ENCODE data around the gene OSCP1.

- TF ChIP-seq, protein P1, sequence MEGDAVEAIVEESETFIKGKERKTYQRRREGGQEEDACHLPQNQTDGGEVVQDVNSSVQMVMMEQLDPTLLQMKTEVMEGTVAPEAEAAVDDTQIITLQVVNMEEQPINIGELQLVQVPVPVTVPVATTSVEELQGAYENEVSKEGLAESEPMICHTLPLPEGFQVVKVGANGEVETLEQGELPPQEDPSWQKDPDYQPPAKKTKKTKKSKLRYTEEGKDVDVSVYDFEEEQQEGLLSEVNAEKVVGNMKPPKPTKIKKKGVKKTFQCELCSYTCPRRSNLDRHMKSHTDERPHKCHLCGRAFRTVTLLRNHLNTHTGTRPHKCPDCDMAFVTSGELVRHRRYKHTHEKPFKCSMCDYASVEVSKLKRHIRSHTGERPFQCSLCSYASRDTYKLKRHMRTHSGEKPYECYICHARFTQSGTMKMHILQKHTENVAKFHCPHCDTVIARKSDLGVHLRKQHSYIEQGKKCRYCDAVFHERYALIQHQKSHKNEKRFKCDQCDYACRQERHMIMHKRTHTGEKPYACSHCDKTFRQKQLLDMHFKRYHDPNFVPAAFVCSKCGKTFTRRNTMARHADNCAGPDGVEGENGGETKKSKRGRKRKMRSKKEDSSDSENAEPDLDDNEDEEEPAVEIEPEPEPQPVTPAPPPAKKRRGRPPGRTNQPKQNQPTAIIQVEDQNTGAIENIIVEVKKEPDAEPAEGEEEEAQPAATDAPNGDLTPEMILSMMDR (optimal IDR thresholded peaks at IDR 0.05 in 1 of 3, IDR thresholded peaks at IDR 0.05 in 1 of 3, conservative IDR thresholded peaks at IDR 0.05 in 1 of 3; ENCODE audit: extremely low read depth in 1 of 3, insufficient read depth in 2 of 3, low read length in 3 of 3) = no peak
- TF ChIP-seq EZH2 (IDR thresholded peaks at IDR 0.05; ENCODE audit: low read length) = no peak
These were observed 67.6 kb downstream of the OSCP1 start for GRCh38 chr1:36382669-36383068.
